HEK293 (cell line): ENCODE measurements around the gene MDN1.

Experiments
- ATF2 ChIP-seq: fragments of 450-650 bp; formaldehyde crosslinking; IDR thresholded peaks from 2 replicates; pipeline ENCODE4 v1.5.1; 2016; ENCODE audit warnings: missing biosample characterization, missing genetic modification characterization, low read depth
- BCL11A ChIP-seq: fragments of 450-650 bp; formaldehyde crosslinking; IDR thresholded peaks from 2 replicates; pipeline ENCODE4 v1.5.1; 2016; ENCODE audit warnings: low read depth, missing biosample characterization, missing genetic modification characterization
- GLIS1 ChIP-seq: fragments of 450-650 bp; formaldehyde crosslinking; IDR thresholded peaks from 2 replicates; pipeline ENCODE4 v1.5.1; 2016; ENCODE audit warnings: missing biosample characterization, missing genetic modification characterization
- HOXA7 ChIP-seq: sonication (generic); formaldehyde crosslinking; IDR thresholded peaks from 2 replicates; pipeline ENCODE4 v1.8.1; 2022; ENCODE audit warnings: missing genetic modification reagents, borderline replicate concordance
- INSM2 ChIP-seq: fragments of 450-650 bp; formaldehyde crosslinking; IDR thresholded peaks from 2 replicates; pipeline ENCODE4 v1.5.1; 2016; ENCODE audit warnings: missing biosample characterization, missing genetic modification characterization
- MEIS1 ChIP-seq: sonication (generic); formaldehyde crosslinking; IDR thresholded peaks from 2 replicates; pipeline ENCODE4 v1.8.1; 2022; ENCODE audit warnings: missing genetic modification reagents, mild to moderate bottlenecking, borderline replicate concordance
- OVOL3 ChIP-seq: fragments of 450-650 bp; formaldehyde crosslinking; IDR thresholded peaks from 2 replicates; pipeline ENCODE4 v1.5.1; 2016; ENCODE audit warnings: missing biosample characterization, missing genetic modification characterization
- PBX3 ChIP-seq: sonication (generic); formaldehyde crosslinking; IDR thresholded peaks from 2 replicates; pipeline ENCODE4 v1.8.1; 2022; ENCODE audit warnings: mild to moderate bottlenecking, moderate library complexity, missing genetic modification reagents
- REPIN1 ChIP-seq: fragments of 450-650 bp; formaldehyde crosslinking; IDR thresholded peaks from 2 replicates; pipeline ENCODE4 v1.5.1; 2017; ENCODE audit warnings: missing biosample characterization, missing genetic modification characterization, low read depth
- SCRT2 ChIP-seq: fragments of 450-650 bp; formaldehyde crosslinking; IDR thresholded peaks from 2 replicates; pipeline ENCODE4 v1.5.1; 2016; ENCODE audit warnings: missing biosample characterization, missing genetic modification characterization
- SP3 ChIP-seq: fragments of 450-650 bp; formaldehyde crosslinking; IDR thresholded peaks from 2 replicates; pipeline ENCODE4 v1.5.1; 2016; ENCODE audit warnings: missing biosample characterization, missing genetic modification characterization
- SP7 ChIP-seq: fragments of 450-650 bp; formaldehyde crosslinking; IDR thresholded peaks from 2 replicates; pipeline ENCODE4 v1.5.1; 2016; ENCODE audit warnings: missing biosample characterization, missing genetic modification characterization
- WT1 ChIP-seq: fragments of 450-650 bp; formaldehyde crosslinking; IDR thresholded peaks from 2 replicates; pipeline ENCODE4 v1.5.1; 2016; ENCODE audit warnings: missing biosample characterization, missing genetic modification characterization
- ZBTB10 ChIP-seq: fragments of 450-650 bp; formaldehyde crosslinking; IDR thresholded peaks from 2 replicates; pipeline ENCODE4 v1.5.1; 2016; ENCODE audit warnings: missing biosample characterization, missing genetic modification characterization
- ZEB2 ChIP-seq: fragments of 450-650 bp; formaldehyde crosslinking; IDR thresholded peaks from 2 replicates; pipeline ENCODE4 v1.5.1; 2016; ENCODE audit warnings: missing biosample characterization, missing genetic modification characterization
- ZNF121 ChIP-seq: fragments of 450-650 bp; formaldehyde crosslinking; IDR thresholded peaks from 2 replicates; pipeline ENCODE4 v1.5.1; 2016; ENCODE audit warnings: missing biosample characterization, missing genetic modification characterization
- ZNF239 ChIP-seq: fragments of 450-650 bp; formaldehyde crosslinking; IDR thresholded peaks from 2 replicates; pipeline ENCODE4 v1.5.1; 2016; ENCODE audit warnings: missing biosample characterization, missing genetic modification characterization
- ZNF24 ChIP-seq: fragments of 450-650 bp; formaldehyde crosslinking; IDR thresholded peaks from 2 replicates; pipeline ENCODE4 v1.5.1; 2016; ENCODE audit warnings: missing biosample characterization, missing genetic modification characterization
- ZNF266 ChIP-seq: fragments of 450-650 bp; formaldehyde crosslinking; IDR thresholded peaks from 2 replicates; pipeline ENCODE4 v1.5.1; 2016; ENCODE audit warnings: missing biosample characterization, missing genetic modification characterization, low read depth
- ZNF433 ChIP-seq: fragments of 450-650 bp; formaldehyde crosslinking; IDR thresholded peaks from 2 replicates; pipeline ENCODE4 v1.5.1; 2016; ENCODE audit warnings: missing biosample characterization, missing genetic modification characterization, low read depth
- ZNF510 ChIP-seq: fragments of 450-650 bp; formaldehyde crosslinking; IDR thresholded peaks from 2 replicates; pipeline ENCODE4 v1.5.1; 2018; ENCODE audit warnings: mild to moderate bottlenecking, missing genetic modification characterization, missing biosample characterization; ENCODE audit not compliant: insufficient replicate concordance
- ZNF610 ChIP-seq: fragments of 450-650 bp; formaldehyde crosslinking; IDR thresholded peaks from 2 replicates; pipeline ENCODE4 v1.5.1; 2016; ENCODE audit warnings: missing biosample characterization, missing genetic modification characterization, borderline replicate concordance
- ZNF621 ChIP-seq: fragments of 450-650 bp; formaldehyde crosslinking; IDR thresholded peaks from 2 replicates; pipeline ENCODE4 v1.5.1; 2017; ENCODE audit warnings: missing biosample characterization, missing genetic modification characterization
- ZNF623 ChIP-seq: fragments of 450-650 bp; formaldehyde crosslinking; IDR thresholded peaks from 2 replicates; pipeline ENCODE4 v1.5.1; 2016; ENCODE audit warnings: missing biosample characterization, missing genetic modification characterization
- ZNF624 ChIP-seq: fragments of 450-650 bp; formaldehyde crosslinking; IDR thresholded peaks from 2 replicates; pipeline ENCODE4 v1.5.1; 2017; ENCODE audit warnings: missing biosample characterization, missing genetic modification characterization
- ZNF645 ChIP-seq: fragments of 450-650 bp; formaldehyde crosslinking; IDR thresholded peaks from 2 replicates; pipeline ENCODE4; 2016; ENCODE audit warnings: missing biosample characterization, missing genetic modification characterization
- ZNF654 ChIP-seq: fragments of 450-650 bp; formaldehyde crosslinking; IDR thresholded peaks from 2 replicates; pipeline ENCODE4 v1.5.1; 2016; ENCODE audit warnings: low read depth, missing biosample characterization, missing genetic modification characterization
- ZNF792 ChIP-seq: fragments of 450-650 bp; formaldehyde crosslinking; IDR thresholded peaks from 2 replicates; pipeline ENCODE4 v1.5.1; 2016; ENCODE audit warnings: missing biosample characterization, missing genetic modification characterization
- ZNF837 ChIP-seq: fragments of 450-650 bp; formaldehyde crosslinking; IDR thresholded peaks from 2 replicates; pipeline ENCODE4 v1.5.1; 2016; ENCODE audit warnings: missing biosample characterization, missing genetic modification characterization
- ZNF843 ChIP-seq: fragments of 450-650 bp; formaldehyde crosslinking; IDR thresholded peaks from 2 replicates; pipeline ENCODE4 v1.5.1; 2016; ENCODE audit warnings: missing biosample characterization, missing genetic modification characterization
- ZSCAN23 ChIP-seq: fragments of 450-650 bp; formaldehyde crosslinking; IDR thresholded peaks from 2 replicates; pipeline ENCODE4 v1.5.1; 2016; ENCODE audit warnings: missing biosample characterization, missing genetic modification characterization
- ZSCAN4 ChIP-seq: fragments of 450-650 bp; formaldehyde crosslinking; IDR thresholded peaks from 2 replicates; pipeline ENCODE4 v1.5.1; 2017; ENCODE audit warnings: missing biosample characterization, missing genetic modification characterization

Gene MDN1

GRCh38 chr6:89829472-89830169 is 10.0 kb upstream of the MDN1 start, which contains the start of gene CASP8AP2 (continued):
- TF ChIP-seq ZSCAN4 (no peak), BCL11A (tag by site-specific recombination) (no peak), PBX3 (CRISPR knock-in tag) (peak; percentile 58; the same call in 1 of the 2 replicates), ZNF654 (no peak), ZNF433 (tag by site-specific recombination) (no peak), ZNF239 (tag by site-specific recombination) (peak; percentile 64; the same call in 1 of the 2 replicates), ZNF121 (tag by site-specific recombination) (0 out of 2 replicates have a peak, but pooled peaks have one; percentile 41), ZNF621 (tag by site-specific recombination) (no peak), ZNF510 (tag by site-specific recombination) (no peak), ZNF623 (no peak), ZSCAN23 (no peak), ZNF843 (0 out of 2 replicates have a peak, but pooled peaks have one; percentile 23), MEIS1 (CRISPR knock-in tag) (no peak), GLIS1 (no peak), ZNF610 (peak; percentile 36; the same call in 1 of the 2 replicates), ZNF837 (tag by site-specific recombination) (no peak), REPIN1 (peak; percentile 82; the same call in 1 of the 2 replicates), ZNF792 (no peak), OVOL3 (tag by site-specific recombination) (no peak), ZNF645 (no peak), SP3 (tag by site-specific recombination) (peak; percentile 94), HOXA7 (CRISPR knock-in tag) (no peak; the same call in 1 of the 2 replicates), ATF2 (tag by site-specific recombination) (no peak), ZBTB10 (tag by site-specific recombination) (no peak), ZNF624 (tag by site-specific recombination) (no peak), ZNF24 (tag by site-specific recombination) (peak; percentile 38; the same call in 1 of the 2 replicates), ZEB2 (tag by site-specific recombination) (peak; percentile 58; the same call in 1 of the 2 replicates), SP7 (tag by site-specific recombination) (peak; percentile 63), INSM2 (0 out of 2 replicates have a peak, but pooled peaks have one; percentile 15), ZNF266 (no peak), WT1 (tag by site-specific recombination) (0 out of 2 replicates have a peak, but pooled peaks have one; percentile 40), SCRT2 (tag by site-specific recombination) (no peak)
